Raji (cell line): ENCODE results near the gene HOTAIR.

ENCODE experiments used
- POLR2A ChIP-seq: IDR thresholded peaks from 2 replicates; pipeline ENCODE4 v1.6.1; 2011; ENCODE audit warnings: low read depth, low read length, control low read depth; ENCODE audit not compliant: insufficient read depth

Gene HOTAIR

GRCh38 chr12:54015018-54015931 is 40.5 kb upstream of the HOTAIR start:
- no peak for TF ChIP-seq POLR2A

DNA sequence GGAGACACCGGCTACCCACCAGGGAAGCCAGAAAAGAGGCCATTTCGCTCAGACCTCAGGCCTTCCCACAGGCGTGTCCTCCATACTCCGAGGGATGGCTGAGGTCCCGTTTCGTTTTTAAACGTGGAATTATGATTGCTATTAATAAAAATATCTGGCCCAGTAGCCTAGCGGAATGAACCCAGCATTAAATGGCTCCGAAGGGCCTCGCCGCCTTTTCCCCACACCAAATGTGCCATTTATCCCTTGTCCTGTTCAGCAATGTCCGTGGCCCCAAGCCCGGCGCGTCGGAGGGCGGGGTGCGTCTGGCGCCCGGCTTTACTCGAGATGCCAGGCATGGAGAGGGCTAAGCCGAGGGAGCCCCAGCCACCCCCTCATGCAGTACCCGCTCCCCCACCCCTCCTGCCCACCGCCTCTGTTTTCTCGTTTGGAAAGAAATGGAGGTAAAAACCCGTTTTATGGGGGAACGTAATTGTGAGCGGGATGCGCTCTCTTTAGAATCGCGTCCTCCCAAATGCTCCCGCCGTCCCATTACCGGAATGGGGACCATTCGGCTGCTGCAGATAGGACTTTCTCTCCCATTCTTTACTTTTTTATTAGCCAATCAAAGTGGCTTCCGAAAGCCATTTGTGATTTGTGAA is 39.7 kb upstream of the HOTAIR start:
- no peak for TF ChIP-seq POLR2A

- no peak for TF ChIP-seq POLR2A
Measured at GRCh38 chr12:54012631-54013409, 38.1 kb upstream of the HOTAIR start.

- TF ChIP-seq POLR2A = no peak
Measured at GRCh38 chr12:54011665-54012532, 37.1 kb upstream of the HOTAIR start.

GRCh38 chr12:54010972-54011664 is 36.4 kb upstream of the HOTAIR start:
- TF ChIP-seq POLR2A = no peak

DNA sequence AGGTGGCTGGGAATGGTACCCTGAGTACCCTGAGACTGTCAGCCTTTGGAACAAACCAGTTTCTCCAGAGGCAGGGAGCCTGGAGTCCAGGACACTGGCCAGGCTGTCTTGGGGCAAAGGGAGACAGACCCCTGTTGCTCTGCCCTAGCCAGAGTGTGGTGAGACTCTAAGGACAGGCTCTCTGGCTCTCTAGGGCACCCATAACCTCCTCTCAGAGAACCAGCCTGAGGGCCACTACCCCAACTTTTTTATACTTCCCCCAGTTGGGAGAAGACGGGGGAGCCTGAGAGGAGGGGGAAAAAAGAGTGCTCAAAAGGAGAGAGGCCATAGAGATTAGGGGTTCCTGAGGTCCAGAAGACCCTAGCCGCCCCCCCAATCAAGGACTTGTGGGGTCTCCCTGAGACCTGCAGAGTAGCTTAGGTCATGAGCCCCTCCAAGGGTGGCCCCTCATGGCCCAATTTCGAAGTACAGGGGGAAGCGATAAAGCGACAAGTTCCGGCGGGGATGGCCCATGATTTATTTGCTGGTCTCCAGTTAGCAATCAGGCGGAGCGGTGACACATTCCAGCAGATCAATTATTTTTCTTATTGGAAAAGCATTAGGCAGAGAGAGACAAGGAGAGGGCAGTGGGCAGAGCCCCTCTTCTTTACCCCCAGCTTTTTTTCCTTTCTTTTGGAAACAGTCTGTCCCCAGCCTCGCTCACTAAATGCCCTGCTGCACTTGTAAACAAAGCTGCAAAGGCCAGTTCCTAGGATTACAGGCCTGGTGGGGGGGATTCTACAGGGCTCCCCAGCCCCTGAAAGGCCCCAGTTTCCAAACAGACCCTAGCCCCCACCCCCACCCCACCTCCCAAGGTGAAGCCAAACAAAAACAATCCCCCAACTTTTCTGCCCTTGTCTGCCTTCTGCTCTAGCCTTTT is 35.6 kb upstream of the HOTAIR start:
- TF ChIP-seq POLR2A = no peak

GRCh38 chr12:54009171-54010052 is 34.7 kb upstream of the HOTAIR start:
- TF ChIP-seq POLR2A = no peak

- TF ChIP-seq POLR2A = no peak
Measured at GRCh38 chr12:54008260-54008552, 33.5 kb upstream of the HOTAIR start.

DNA sequence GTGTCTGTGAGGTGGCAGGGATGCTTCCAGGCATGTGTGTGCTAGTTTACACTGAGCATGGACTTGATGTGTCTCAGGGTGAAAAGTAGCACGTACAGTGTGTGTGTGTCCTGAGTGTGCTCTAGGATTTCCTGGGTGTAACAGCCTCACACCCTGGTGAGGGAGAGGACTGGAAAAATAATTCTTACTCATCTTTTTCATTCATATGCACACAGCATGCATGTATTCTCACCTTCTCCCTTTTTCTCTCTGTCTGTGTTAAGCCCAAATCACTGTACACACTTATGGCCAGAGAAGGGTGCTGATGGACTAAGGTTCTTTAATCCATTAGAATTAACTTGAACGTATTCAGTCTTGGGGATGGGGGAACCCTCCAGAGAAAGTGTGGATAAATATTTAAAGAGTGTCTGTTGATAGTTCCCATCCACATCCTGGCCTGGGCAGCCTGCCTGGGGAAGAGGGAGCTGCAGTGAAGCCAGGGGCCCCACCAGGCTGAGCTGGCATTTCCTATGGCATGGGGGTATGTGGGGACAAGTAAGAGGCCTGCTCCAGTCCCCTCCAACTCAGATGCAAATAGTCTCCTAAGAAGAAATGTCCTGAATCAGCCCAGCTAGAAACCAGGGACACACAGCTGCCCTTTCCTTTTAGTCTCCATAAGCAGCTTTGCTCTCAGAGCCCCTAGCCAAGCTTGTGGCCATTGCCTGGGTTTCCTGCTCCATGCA is 32.9 kb upstream of the HOTAIR start:
- TF ChIP-seq POLR2A = no peak

DNA sequence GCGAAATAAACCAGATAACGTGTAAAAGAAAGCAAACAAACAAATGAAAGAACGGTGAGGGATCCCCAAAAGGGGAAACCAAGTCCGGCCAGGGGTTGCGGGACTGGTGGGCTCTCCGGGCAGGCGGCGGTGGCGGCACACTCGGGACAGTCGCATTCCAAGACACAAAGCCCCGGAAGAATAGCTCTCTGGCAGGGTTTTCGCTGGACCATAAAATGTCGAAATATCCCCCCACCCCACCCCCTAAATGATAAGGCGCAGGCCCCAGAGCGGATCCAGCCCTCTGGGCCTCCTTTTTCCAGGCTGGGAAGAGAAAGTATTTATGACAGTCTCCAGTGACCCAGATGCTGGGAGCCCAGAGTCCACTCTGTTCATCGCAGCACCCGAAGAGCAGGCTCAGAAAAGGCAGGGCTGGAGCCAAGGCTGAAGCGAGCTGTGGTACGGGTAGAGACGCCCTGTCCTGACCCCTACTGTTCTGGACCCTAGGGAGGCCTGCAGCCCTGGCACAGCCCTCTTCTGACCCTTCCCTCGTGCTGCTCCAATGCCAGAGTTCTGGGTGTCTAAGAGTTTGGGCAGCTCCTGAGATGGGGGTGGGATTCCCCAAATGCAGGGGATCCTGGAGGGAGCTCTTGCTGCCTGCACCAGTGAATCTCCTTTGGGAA is 31.9 kb upstream of the HOTAIR start:
- TF ChIP-seq POLR2A = no peak

- no peak for TF ChIP-seq POLR2A
Measured at GRCh38 chr12:54005853-54006558, 31.3 kb upstream of the HOTAIR start.
